Activated CD4-positive, alpha-beta T cell treated with anti-CD3 and anti-CD28 coated beads, Interleukin-2, amount 50 U/mL, for 16 hours (primary cell): Measurements from ENCODE around the gene AFDN.
A peak's percentile ranks its signal among the peaks of the same experiment; 100 is the strongest.

ENCODE experiments used
- DNase-seq: peaks from one replicate; pipeline ENCODE4 v3.0.0-alpha.2; 2020

Gene AFDN

DNA sequence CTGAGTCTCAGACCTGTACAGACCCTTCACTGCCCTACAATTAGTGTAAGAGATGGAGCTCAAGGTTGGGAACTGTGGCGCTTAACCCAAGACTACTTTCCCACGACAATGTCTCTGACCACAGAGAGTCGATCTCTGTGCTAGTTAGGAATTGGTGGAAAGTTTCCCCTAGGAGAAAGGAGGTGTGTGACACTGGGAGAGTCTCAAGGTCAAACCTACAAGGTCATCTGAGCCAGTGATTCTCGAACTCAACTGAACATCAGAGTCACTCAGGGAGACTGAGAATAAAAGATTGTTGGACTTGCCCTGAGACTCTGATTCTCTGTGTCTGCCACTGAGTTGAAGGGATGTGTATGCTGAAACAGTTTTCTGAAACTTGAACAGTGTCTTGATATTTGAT lies 9.7 kb upstream of the AFDN start:
- DNase-seq, result no peak

GRCh38 chr6:167817729-167818128 lies 9.0 kb upstream of the AFDN start:
- DNase-seq, result no peak

DNA sequence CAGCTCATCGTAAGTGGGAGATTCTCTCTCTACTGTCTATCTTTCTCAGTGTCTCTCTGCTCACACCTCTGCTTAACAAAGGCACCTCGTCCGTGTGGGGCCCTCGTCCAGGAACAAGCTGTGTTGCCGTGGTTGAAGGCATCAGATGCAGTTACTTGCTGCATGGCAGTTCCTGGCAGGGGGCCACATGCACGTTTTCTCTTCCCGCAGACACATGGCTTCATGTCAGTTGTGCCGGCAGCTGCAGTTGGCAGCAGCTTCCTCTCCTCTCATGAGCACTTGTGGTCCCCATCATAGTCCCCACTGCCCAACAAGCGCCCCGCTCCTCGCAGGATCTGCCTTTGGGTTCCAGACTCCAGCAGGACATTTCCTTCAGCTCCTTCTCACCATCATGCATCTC lies 7.1 kb upstream of the AFDN start:
- no peak for DNase-seq

- no peak for DNase-seq
Measured at GRCh38 chr6:167820681-167821080, 6.0 kb upstream of the AFDN start.

DNA sequence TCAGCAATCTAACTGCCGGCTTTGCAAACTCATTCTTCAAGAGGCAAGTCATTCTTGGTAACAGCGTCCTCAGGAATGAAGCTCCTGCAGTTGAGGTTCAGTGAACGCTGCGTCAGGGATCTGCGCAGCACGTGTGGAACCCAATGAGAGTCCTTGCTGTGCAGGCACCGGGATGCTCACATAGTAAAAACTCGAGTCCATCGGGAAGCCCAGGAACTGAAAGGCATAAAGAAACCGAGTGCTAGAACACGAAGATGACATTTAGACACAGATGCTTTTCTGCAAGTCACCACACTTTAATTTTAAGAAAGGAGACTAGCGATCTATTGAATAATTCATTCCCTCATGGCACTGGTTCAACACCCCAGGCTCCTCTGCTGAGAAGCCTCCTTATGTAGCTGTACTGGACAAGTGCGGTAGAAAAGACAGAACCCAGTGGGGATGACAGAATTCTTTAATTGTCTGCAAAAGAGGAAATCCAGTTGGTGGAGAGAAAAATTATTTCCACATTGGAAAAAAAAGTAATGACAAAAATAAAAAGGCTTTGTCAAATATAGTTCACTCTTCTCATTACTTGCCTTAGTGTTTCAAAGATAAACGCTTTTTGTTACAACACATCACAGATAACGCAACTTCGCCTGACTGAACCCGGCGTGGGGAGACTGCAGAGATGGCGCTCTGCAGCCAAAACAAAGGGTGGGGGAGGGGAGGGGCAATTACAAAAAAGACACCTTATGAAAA lies 1.9 kb upstream of the AFDN start:
- no peak for DNase-seq

DNA sequence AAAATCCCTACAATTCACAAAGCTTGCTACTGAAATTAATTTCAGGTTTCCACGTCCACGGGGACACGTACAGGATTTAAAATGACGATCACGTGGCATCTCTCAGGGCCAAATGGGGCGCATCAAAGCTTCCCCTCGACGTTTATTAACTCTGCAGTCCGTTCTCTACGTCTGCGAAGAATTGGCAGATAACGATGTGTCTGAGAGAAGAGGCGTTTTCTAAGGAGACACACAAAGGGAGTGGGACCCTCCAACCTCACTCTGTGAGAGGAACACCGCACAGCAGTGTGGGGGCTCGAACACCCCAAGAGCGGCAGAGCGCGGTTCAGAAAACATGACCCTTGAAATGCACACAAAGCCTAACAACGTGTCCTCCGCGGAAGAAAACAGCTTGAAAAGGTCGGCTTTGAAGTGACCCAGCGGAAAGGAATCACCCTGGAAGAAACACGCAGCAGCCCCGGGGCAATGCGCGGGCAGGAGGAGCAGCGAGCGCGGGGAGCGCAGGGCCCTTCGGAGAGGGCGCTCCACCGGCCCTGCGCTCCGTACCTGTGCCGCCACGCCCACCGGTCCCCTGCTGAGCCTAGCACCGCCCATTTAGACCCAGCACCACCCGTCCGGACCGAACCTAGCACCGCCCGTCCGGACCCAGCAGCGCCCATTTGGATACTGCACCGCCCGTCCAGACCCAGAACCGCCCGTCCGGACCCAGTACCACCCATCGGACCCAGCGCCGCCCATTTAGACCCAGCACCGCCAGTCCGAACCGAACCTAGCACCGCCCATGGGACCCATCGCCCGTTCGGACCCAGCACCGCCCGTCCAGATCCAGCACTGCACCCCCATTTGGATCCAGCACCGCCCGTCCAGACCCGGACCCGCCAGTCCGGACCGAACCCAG lies 1.1 kb upstream of the AFDN start:
- peak; percentile 11 for DNase-seq

DNA sequence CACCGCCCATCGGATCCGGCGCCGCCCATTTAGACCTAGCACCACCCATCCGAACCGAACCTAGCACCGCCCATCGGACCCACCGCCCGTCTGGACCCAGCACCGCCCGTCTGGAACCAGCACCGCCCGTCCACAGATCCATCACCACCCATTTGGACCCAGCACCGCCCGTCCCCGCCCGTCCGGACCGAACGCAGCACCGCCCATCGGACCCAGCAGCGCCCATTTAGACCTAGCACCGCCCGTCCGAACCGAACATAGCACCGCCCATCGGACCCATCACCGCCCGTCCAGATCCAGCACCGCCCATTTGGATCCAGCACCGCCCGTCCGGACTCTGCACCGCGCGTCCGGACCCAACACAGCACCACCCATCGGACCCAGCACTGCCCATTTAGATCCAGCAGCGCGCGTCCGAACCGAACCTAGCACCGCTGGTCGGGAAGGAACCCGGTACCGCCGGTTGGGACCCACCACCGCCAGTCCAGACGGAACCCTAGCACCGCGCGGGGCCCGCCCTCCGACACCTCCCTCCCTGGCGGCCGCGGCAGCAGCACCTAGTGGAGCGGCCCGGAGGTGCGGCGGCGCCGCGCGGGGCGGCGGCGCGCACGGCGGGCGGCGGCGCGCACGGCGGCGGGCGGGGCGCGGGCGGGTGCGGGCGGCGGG lies 348 bp upstream of the AFDN start:
- peak; percentile 57 for DNase-seq

DNA sequence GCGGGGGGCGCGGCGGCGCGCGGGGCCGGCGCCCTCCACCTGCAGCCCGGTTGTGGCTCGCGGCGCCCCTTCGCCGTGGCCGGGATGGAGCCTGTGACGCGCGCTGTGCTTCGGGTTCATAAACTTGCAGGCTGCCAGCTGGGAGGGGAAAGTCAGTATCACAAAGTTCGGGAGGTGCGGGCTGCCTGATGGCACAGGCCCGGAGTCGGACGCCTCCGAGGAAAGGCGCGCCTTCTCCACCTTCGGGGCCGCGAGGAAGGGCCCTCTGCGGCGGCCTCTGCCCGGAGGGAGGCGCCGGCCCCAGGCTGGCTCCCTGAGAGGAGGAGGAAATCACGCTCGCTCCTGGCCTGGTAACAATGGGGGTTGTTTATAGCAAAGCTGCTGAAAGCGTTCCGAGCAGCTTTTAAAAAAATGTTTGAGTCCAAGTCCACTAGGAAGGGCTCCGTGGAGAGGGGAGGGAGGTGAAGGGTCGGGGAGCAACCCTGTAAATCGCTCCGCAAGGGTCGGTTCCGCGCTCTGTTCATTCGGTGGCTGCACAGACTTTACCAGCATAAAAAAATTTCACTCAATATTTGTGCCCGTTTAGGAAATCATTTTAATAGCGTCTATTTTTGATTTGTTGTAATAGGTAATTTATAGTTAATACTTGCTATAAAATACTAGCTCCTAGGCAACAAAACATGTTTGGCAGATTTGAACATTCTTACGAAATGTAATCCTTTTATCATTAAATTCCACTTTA lies 1.0 kb downstream of the AFDN start:
- DNase-seq, result peak; percentile 31

DNA sequence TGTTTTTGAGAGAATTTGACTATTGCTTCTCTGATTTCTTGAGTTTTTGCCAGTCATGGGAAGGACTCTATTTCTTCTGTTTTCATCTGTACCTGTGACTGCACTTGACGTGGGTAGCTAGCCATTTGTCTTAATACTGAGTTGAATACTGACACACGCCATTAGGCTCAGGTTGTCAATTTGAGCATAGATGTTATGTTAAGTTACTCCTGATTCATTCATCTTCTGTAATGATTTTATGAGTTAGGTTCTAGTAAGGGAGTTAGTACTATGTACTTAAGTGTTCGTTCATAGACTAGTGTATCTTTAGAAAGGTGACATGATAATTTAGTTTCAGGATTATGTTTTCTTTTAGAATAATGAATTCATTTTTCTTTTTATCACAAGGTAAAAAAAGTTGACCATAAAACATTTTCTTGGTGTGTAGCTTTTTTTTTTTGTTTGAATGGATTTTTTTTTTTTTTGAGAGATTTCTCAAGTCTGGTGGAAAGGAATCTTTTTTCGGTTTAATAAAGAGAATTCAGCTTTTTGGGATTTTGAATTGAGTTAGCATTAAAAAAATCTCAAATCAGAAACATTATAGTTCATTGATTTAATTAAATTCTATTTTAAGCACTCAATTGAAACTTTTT lies 1.7 kb downstream of the AFDN start:
- no peak for DNase-seq

GRCh38 chr6:167829513-167829912 lies 2.8 kb downstream of the AFDN start:
- no peak for DNase-seq

GRCh38 chr6:167831281-167831828 lies 4.6 kb downstream of the AFDN start:
- peak; percentile 20 for DNase-seq

- DNase-seq, result no peak
Measured at GRCh38 chr6:167832497-167833395, 6.0 kb downstream of the AFDN start.

- peak; percentile 48 for DNase-seq
Measured at GRCh38 chr6:167833396-167833763, 6.7 kb downstream of the AFDN start.

DNA sequence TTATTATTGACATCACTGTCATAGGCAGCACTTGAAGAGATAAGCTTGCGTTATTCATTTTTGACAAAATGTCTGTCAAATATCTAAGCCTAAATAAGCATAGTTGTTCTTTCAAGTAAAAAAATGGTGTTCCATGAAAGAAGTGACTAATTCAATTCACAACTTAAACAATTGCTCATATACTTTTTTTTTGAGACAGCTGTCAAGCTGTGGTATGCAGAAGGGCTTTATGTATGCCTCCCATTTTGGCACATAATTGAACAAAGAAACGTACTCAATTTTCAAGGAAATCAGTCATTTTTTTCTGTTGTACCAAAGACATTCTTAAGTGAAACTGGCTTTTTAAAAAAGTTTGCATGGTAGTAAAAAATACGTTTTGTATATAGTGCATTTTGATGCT lies 8.5 kb downstream of the AFDN start:
- DNase-seq, result peak; percentile 14

DNA sequence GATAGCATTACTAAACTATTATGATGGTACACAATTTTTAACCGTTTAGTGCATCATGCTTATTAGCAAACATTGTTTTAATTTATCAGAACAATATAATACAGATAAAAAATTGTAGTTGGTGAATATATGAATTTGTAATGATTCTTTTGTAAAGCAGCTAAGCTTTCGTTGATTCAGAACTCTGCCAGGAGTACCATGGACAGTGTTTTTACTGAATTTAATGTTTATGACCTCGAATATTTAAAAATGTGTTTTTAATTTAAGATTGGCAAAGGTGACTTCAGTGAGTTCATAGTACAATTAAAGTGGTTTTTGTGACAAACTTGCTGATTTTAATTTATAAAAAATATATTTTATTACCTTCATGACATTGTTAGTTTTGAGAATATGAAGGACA lies 10.0 kb downstream of the AFDN start:
- no peak for DNase-seq

- no peak for DNase-seq
Measured at GRCh38 chr6:167838207-167838748, 11.6 kb downstream of the AFDN start.

GRCh38 chr6:167839343-167839742 lies 12.6 kb downstream of the AFDN start:
- no peak for DNase-seq

DNA sequence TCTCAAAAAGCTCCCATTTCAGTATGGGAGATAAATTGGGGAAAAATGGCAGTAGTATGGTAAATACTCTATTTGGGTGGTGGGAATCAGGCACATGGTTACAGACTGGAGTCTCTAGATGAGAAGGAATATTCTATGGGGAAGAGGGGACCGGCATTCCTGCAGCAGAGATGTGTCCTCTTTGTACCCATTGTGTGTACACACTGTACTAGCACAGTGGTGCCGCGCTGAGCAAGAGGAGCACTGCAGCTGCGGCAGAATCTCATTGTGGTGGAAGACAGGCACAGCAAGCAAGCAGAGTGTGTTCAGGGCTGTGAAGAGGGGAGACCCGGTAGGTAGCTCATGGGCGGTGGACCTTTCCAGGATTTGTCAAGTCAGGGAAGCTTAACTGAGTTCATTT lies 13.0 kb downstream of the AFDN start:
- no peak for DNase-seq

GRCh38 chr6:167840160-167840525 lies 13.4 kb downstream of the AFDN start:
- DNase-seq, result no peak

DNA sequence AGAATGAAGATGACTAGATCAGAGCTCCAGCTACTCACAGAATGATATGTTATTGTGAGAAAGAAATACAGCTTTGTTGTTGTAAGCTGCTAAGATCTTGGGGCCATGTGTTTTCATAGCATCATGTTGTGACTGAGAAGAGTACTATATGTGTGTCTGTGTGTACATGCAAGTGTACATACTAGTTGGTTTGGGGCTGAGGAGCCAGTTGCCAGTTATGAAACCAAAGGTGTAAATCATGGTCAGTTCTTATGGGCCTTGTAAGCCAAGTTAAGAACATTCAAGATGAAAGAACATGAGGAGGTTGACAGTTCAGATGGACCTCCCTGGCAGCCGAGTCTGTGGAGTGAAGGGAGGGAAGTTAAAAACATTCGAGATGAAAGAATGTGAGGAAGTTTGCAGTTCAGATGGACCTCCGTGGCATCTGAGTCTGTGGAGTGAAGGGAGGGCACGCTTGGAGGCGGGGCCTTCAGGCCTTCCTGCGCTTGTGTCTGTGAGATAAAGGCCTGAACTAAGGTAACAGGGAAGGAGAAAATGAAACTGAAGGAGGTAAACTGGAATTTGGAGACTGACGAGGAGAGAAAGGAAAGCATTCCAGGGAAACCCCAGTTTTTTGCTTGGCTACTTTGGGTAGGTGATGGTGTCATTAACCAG lies 13.9 kb downstream of the AFDN start:
- no peak for DNase-seq
